Measurements from ENCODE around the gene IFNAR1. TPM values are rescaled to one million over a fixed set of nuclear protein-coding genes. Genes with fewer than 3 reads are reported as not detected.

Gene IFNAR1
- total and polyA plus RNA-seq, 9 of the 15 experiments (the other 6 are each of a cell fraction or from before 2014, with no cell fraction given) = 8.6 to 31.8 (median 14.8) TPM

- TF ChIP-seq ZBTB49 (CRISPR knock-in tag; IDR thresholded peaks at IDR 0.05; ENCODE audit: borderline replicate concordance) (no peak), USF1 (CRISPR knock-in tag; IDR thresholded peaks at IDR 0.05) (peak; percentile 97), MITF (IDR thresholded peaks at IDR 0.05) (peak; percentile 58; the same call in 1 of the 2 replicates), E2F1 (CRISPR knock-in tag; IDR thresholded peaks at IDR 0.05) (peak; percentile 60; the same call in 1 of the 2 replicates), ZNF586 (CRISPR knock-in tag; conservative IDR thresholded peaks at IDR 0.05) (no peak), POLR2B (IDR thresholded peaks at IDR 0.05; ENCODE audit: low read depth, partially characterized antibody) (peak; percentile 17), ZNF445 (CRISPR knock-in tag; IDR thresholded peaks at IDR 0.05; ENCODE audit: low read depth) (no peak), ZNF589 (CRISPR knock-in tag; IDR thresholded peaks at IDR 0.05; ENCODE audit: low read depth) (no peak), NUFIP1 (IDR thresholded peaks at IDR 0.05; ENCODE audit: partially characterized antibody) (no peak), ATF1 (CRISPR knock-in tag; IDR thresholded peaks at IDR 0.05) (no peak), ATF1 (tag; IDR thresholded peaks at IDR 0.05) (no peak), KLF6 (CRISPR knock-in tag; IDR thresholded peaks at IDR 0.05; ENCODE audit: borderline replicate concordance) (no peak; the same call in 1 of the 2 replicates), ZNF57 (CRISPR knock-in tag; IDR thresholded peaks at IDR 0.05) (no peak), ZFP91 (CRISPR knock-in tag; IDR thresholded peaks at IDR 0.05) (no peak), TGIF2 (CRISPR knock-in tag; IDR thresholded peaks at IDR 0.05) (no peak), GTF2B (IDR thresholded peaks at IDR 0.05; ENCODE audit: extremely low read depth, insufficient read length) (no peak), ESRRA (IDR thresholded peaks at IDR 0.05; ENCODE audit: borderline replicate concordance, low read depth) (0 out of 2 replicates have a peak, but pooled peaks have one; percentile 12), FOXA3 (CRISPR knock-in tag; conservative IDR thresholded peaks at IDR 0.05 in 1 of 2, IDR thresholded peaks at IDR 0.05 in 1 of 2) (no peak), ARID2 (IDR thresholded peaks at IDR 0.05) (no peak)
These were observed 58.5 kb downstream of the IFNAR1 start (continued) for GRCh38 chr21:33383056-33383888.
